ENCODE measurements around the gene TRIM50.

DNA sequence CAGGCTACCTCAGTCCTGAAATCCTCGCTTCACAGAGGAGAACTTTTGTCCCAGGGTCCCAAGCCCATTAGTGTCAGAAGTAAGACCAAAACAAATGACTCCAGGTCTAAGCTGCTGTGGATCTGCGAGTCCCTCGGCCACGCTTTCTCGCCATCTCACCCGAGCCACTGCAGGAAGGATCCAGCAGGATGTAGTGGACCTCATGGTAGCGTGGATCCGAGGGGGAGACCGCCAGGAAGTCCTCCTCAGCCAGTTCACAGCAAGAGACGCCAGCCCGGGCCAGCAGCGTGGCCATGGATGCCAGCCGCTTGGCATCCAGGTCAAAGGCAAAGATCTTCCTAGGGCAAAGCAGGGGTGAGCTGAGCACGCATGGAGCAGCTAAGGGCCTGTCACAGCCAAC, 23.8 kb downstream of the TRIM50 start:
- TF ChIP-seq, protein P1, sequence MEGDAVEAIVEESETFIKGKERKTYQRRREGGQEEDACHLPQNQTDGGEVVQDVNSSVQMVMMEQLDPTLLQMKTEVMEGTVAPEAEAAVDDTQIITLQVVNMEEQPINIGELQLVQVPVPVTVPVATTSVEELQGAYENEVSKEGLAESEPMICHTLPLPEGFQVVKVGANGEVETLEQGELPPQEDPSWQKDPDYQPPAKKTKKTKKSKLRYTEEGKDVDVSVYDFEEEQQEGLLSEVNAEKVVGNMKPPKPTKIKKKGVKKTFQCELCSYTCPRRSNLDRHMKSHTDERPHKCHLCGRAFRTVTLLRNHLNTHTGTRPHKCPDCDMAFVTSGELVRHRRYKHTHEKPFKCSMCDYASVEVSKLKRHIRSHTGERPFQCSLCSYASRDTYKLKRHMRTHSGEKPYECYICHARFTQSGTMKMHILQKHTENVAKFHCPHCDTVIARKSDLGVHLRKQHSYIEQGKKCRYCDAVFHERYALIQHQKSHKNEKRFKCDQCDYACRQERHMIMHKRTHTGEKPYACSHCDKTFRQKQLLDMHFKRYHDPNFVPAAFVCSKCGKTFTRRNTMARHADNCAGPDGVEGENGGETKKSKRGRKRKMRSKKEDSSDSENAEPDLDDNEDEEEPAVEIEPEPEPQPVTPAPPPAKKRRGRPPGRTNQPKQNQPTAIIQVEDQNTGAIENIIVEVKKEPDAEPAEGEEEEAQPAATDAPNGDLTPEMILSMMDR (optimal IDR thresholded peaks at IDR 0.05 in 1 of 3, IDR thresholded peaks at IDR 0.05 in 1 of 3, conservative IDR thresholded peaks at IDR 0.05 in 1 of 3; ENCODE audit: extremely low read depth in 1 of 3, insufficient read depth in 2 of 3, low read length in 3 of 3), result no peak
- TF ChIP-seq EZH2 (IDR thresholded peaks at IDR 0.05; ENCODE audit: low read length), result no peak

Measured in keratinocyte (primary cell).